Measurements from ENCODE around the gene SEPTIN8.

GRCh38 chr5:132812123-132812765 is 35.2 kb upstream of the SEPTIN8 start:
- TF ChIP-seq POLR2A (IDR thresholded peaks at IDR 0.05) (no peak), CTCF (IDR thresholded peaks at IDR 0.05) (no peak)
